Panc1 (cell line): ENCODE data around the gene UGT1A8. TPM values are rescaled to one million over a fixed set of nuclear protein-coding genes. Genes with fewer than 3 reads are reported as not detected.
"Not testable (repeated sequence)": the region's sequence is repeated elsewhere in the genome, so short reads cannot be mapped to it uniquely, and the experiment has no call there.

ENCODE experiments used
- ATAC-seq: fragments of 200-7000 bp; cut with Tn5 transposase; 2 replicates; pipeline ENCODE4 v1.9.1; 2020; ENCODE audit warnings: mild to moderate bottlenecking, moderate library complexity
- BruUV-seq: library from RNA; stranded (reverse); fragments of 400-500 nt; replicated peaks from 2 replicates; lab custom pipeline; 2021; lab: Mats Ljungman, UMichigan
- CTCF ChIA-PET: fragments of 300-600 bp; sonication (Branson Sonifier 250); formaldehyde crosslinking; loops from one replicate; lab custom pipeline; 2022; ENCODE audit warnings: antibody characterized with exemption; lab: Charles Lee
- POLR2A ChIA-PET: fragments of 300-600 bp; sonication (Branson Sonifier 250); formaldehyde crosslinking; loops from one replicate; lab custom pipeline; 2022; ENCODE audit warnings: antibody characterized with exemption; lab: Charles Lee
- DNase-seq: peaks from one replicate; pipeline ENCODE4 v3.0.0-alpha.2; 2010; ENCODE audit warnings: low read depth, low spot score
- H3K27ac ChIP-seq: 2 replicates; pipeline ENCODE4 v1.5.1; 2011; ENCODE audit warnings: mild to moderate bottlenecking, low read length, inconsistent platforms
- H3K27me3 ChIP-seq: fragments of 200-500 bp; sonication (Bioruptor generic); 2 replicates; pipeline ENCODE4 v1.6.0; 2014; ENCODE audit warnings: low read length, inconsistent platforms; ENCODE audit not compliant: control insufficient read depth, insufficient read depth
- H3K36me3 ChIP-seq: fragments of 200-500 bp; sonication (Bioruptor generic); 2 replicates; pipeline ENCODE4 v1.5.1; 2014; ENCODE audit warnings: inconsistent platforms, mild to moderate bottlenecking, low read length, moderate library complexity; ENCODE audit not compliant: control insufficient read depth, insufficient read depth
- H3K4me1 ChIP-seq: 2 replicates; pipeline ENCODE4 v1.5.1; 2011; ENCODE audit warnings: inconsistent platforms, mild to moderate bottlenecking, low read length, moderate library complexity; ENCODE audit not compliant: control insufficient read depth, insufficient read depth
- H3K4me3 ChIP-seq, 2 experiments: 2 replicates each; pipeline ENCODE4 v1.5.1; 2011 to 2012; ENCODE audit warnings: low read depth in 2 of 2, low read length in 2 of 2, mild to moderate bottlenecking in 2 of 2, inconsistent platforms in 1 of 2, moderate library complexity in 1 of 2
- H3K9me3 ChIP-seq: fragments of 200-500 bp; sonication (Bioruptor generic); 2 replicates; pipeline ENCODE4 v1.5.1; 2014; ENCODE audit warnings: low read depth, mild to moderate bottlenecking, inconsistent platforms, low read length, moderate library complexity; ENCODE audit not compliant: control insufficient read depth, insufficient read depth
- POLR2AphosphoS5 ChIP-seq: IDR thresholded peaks from 2 replicates; pipeline ENCODE4 v1.6.1; 2012; ENCODE audit warnings: mild to moderate bottlenecking, low read depth, low read length, moderate library complexity
- SIN3A ChIP-seq: IDR thresholded peaks from 2 replicates; pipeline ENCODE4 v1.6.1; 2012; ENCODE audit warnings: low read depth, mild to moderate bottlenecking, low read length, moderate library complexity, borderline replicate concordance; ENCODE audit not compliant: insufficient read depth
- TCF7L2 ChIP-seq: IDR thresholded peaks from 2 replicates; pipeline ENCODE4 v1.6.1; 2011; ENCODE audit warnings: mild to moderate bottlenecking, low read depth, low read length, inconsistent platforms
- in situ Hi-C: cut with HindIII; loops from 2 replicates; pipeline ENCODE4 v1.10.0; 2016; ENCODE audit warnings: low sequenced_read_pairs, low pct_unique_long_range_greater_than_20kb
- intact Hi-C: fragments of 100-400 bp; cut with micrococcal nuclease; formaldehyde crosslinking; loops from one replicate; pipeline ENCODE4 v1.10.0; 2022; ENCODE audit not compliant: unreplicated experiment
- total RNA-seq: library from RNA; stranded (reverse); gene quantifications from one replicate; pipeline ENCODE4 v1.2.1, GENCODE V29; 2021; ENCODE audit not compliant: unreplicated experiment
- TF ChIP-seq, protein P1 (sequence below), 2 experiments: IDR thresholded peaks; 2 replicates each; pipeline ENCODE4 v1.6.1; 2011 to 2012; ENCODE audit warnings: low read depth in 2 of 2, control low read depth in 1 of 2, low read length in 1 of 2, mild to moderate bottlenecking in 1 of 2, moderate library complexity in 1 of 2; ENCODE audit not compliant: insufficient read depth in 1 of 2
- TF ChIP-seq, protein P2 (sequence below): fragments of 450-650 bp; IDR thresholded peaks from 2 replicates; pipeline ENCODE4 v1.5.1; 2017; ENCODE audit warnings: mild to moderate bottlenecking

The UGT1A8 gene
- total RNA-seq, 1 experiment from 2014 or later = 0.15 TPM

DNA sequence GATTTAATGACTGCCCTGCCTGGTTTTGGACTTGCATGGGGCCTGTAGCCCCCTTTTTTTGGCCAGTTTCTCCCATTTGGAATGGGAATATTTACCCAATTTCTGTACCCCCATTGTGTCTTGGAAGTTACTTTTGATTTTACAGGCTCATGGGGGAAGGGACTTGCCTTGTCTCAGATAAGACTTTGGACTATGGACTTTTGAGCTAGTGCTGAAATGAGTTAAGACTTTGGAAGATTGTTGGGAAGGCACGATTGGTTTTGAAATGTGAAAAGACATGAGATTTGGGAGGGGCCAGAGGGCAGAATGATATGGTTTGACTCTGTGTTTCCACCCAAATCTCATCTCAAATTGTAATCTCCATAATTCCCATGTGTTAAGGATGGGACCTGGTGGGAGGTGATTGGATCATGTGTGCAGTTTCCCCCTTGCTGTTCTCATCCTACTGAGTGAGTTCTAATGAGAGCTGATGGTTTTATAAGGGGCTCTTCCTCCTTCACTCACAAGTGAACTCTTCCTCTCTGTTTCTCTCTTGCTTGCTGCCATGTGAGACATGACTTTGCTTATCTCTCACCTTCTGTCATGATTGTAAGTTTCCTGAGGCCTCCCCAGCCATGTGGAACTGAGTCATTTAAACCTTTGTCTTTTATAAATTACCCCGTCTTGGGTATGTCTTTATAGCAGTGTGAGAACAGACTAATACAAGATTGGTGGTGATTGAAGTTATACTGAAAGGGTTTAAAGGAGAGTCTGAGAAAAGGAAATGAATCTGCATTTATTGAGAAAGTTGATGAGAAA, 134.0 kb downstream of the UGT1A8 start:
- POLR2A ChIA-PET, H3K9me3 ChIP-seq, BruUV-seq, in situ Hi-C loops, H3K27ac ChIP-seq, intact Hi-C loops, CTCF ChIA-PET, H3K36me3 ChIP-seq, H3K27me3 ChIP-seq, DNase-seq, ATAC-seq, H3K4me3 ChIP-seq, H3K4me1 ChIP-seq: not testable (repeated sequence)

DNA sequence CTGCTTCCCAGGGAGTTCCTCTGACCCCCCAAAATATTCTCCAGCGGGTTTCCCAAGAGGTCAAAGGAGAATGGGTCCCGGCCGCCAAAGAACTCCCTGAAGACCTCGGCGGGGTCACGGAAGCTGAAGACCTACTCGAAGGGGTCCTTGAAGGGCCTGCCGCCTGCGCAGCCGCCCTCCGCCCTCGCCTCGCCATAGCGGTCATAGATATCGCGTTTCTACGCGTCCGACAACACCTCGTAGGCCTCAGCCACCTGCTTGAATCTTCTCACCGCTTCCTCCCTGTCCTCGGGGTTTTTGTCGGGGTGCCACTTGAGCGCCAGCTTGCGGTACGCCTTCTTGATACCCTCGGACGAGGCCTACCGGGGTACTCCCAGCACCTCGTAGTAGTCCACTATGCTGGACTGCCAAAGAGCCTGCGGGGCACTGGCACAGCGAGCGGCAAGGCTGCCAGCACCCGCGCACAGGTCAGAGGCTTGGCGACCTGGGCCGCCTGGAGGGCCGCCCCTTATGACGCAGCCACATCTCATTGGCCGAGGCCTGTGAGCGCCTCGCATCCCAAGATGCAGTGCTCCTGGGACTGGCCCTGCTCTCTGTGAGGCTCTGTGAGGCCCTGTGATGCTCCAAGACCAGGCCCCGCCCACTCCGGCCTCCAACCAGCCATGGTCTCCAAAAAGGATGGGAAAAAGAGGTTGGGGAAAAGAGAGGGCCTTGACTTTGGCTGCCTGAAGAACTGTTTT, 137.6 kb downstream of the UGT1A8 start:
- TF ChIP-seq, protein P1, sequence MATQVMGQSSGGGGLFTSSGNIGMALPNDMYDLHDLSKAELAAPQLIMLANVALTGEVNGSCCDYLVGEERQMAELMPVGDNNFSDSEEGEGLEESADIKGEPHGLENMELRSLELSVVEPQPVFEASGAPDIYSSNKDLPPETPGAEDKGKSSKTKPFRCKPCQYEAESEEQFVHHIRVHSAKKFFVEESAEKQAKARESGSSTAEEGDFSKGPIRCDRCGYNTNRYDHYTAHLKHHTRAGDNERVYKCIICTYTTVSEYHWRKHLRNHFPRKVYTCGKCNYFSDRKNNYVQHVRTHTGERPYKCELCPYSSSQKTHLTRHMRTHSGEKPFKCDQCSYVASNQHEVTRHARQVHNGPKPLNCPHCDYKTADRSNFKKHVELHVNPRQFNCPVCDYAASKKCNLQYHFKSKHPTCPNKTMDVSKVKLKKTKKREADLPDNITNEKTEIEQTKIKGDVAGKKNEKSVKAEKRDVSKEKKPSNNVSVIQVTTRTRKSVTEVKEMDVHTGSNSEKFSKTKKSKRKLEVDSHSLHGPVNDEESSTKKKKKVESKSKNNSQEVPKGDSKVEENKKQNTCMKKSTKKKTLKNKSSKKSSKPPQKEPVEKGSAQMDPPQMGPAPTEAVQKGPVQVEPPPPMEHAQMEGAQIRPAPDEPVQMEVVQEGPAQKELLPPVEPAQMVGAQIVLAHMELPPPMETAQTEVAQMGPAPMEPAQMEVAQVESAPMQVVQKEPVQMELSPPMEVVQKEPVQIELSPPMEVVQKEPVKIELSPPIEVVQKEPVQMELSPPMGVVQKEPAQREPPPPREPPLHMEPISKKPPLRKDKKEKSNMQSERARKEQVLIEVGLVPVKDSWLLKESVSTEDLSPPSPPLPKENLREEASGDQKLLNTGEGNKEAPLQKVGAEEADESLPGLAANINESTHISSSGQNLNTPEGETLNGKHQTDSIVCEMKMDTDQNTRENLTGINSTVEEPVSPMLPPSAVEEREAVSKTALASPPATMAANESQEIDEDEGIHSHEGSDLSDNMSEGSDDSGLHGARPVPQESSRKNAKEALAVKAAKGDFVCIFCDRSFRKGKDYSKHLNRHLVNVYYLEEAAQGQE (IDR thresholded peaks at IDR 0.05; ENCODE audit: insufficient read depth in 1 of 2, low read depth in 2 of 2, low read length in 1 of 2) = no peak
- TF ChIP-seq SIN3A = no peak
- TF ChIP-seq POLR2AphosphoS5 = no peak
- TF ChIP-seq, protein P2, sequence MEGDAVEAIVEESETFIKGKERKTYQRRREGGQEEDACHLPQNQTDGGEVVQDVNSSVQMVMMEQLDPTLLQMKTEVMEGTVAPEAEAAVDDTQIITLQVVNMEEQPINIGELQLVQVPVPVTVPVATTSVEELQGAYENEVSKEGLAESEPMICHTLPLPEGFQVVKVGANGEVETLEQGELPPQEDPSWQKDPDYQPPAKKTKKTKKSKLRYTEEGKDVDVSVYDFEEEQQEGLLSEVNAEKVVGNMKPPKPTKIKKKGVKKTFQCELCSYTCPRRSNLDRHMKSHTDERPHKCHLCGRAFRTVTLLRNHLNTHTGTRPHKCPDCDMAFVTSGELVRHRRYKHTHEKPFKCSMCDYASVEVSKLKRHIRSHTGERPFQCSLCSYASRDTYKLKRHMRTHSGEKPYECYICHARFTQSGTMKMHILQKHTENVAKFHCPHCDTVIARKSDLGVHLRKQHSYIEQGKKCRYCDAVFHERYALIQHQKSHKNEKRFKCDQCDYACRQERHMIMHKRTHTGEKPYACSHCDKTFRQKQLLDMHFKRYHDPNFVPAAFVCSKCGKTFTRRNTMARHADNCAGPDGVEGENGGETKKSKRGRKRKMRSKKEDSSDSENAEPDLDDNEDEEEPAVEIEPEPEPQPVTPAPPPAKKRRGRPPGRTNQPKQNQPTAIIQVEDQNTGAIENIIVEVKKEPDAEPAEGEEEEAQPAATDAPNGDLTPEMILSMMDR = no peak
- TF ChIP-seq TCF7L2 = no peak
- DNase-seq (no peak), ATAC-seq (no peak)
- H3K36me3 ChIP-seq = no peaks in the 10 kb centered on the region
- BruUV-seq = no TSS peak
- no peaks in the 10 kb centered on the region for H3K9me3 ChIP-seq
- ChIA-PET POLR2A (no interaction called here), CTCF (no interaction called here)
- no peak overlapping the region for H3K27ac ChIP-seq
- intact Hi-C loops (no loop called here), in situ Hi-C loops (no loop called here)
- no peaks in the 10 kb centered on the region for H3K27me3 ChIP-seq
- no peaks in the 10 kb centered on the region for H3K4me1 ChIP-seq
- H3K4me3 ChIP-seq = no peak overlapping the region
